Endothelial cell of umbilical vein (primary cell): ENCODE results near the gene TTC22.

Experiments
- CTCF ChIP-seq, 2 donors: IDR thresholded peaks; 1 replicate in 1 of 2; 2 replicates in 1 of 2; pipeline ENCODE4 v1.5.1; 2011; ENCODE audit warnings: low read length in 2 of 2, mild to moderate bottlenecking in 2 of 2, moderate library complexity in 2 of 2, control low read depth in 1 of 2, inconsistent platforms in 1 of 2, low read depth in 1 of 2; ENCODE audit not compliant: insufficient read depth in 1 of 2; ENCODE audit errors: extremely low read depth in 1 of 2
- FOS ChIP-seq: IDR thresholded peaks from 2 replicates; pipeline ENCODE4 v1.6.1; 2011; ENCODE audit warnings: mild to moderate bottlenecking, low read length, moderate library complexity, borderline replicate concordance; ENCODE audit not compliant: insufficient read depth

- TF ChIP-seq CTCF (IDR thresholded peaks at IDR 0.05; ENCODE audit: extremely low read depth in 1 of 2, insufficient read depth in 1 of 2, low read depth in 1 of 2, low read length in 2 of 2) (no peak), FOS (no peak)
Measured at GRCh38 chr1:54846301-54846700, 45.2 kb upstream of the TTC22 start.
